PC-9 (cell line): ENCODE results near the gene BTK. TPM values are rescaled to one million over a fixed set of nuclear protein-coding genes. Genes with fewer than 3 reads are reported as not detected.
"Not testable (repeated sequence)": the region's sequence is repeated elsewhere in the genome, so short reads cannot be mapped to it uniquely, and the experiment has no call there.

Experiments used
- BruUV-seq: library from RNA; stranded (reverse); fragments of 400-500 nt; replicated peaks from 2 replicates; lab custom pipeline; 2021; lab: Mats Ljungman, UMichigan
- CTCF ChIA-PET: fragments of 300-600 bp; sonication (Branson Sonifier 250); formaldehyde crosslinking; loops from one replicate; lab custom pipeline; 2022; ENCODE audit warnings: antibody characterized with exemption; lab: Charles Lee
- POLR2A ChIA-PET: fragments of 300-600 bp; sonication (Branson Sonifier 250); formaldehyde crosslinking; loops from one replicate; lab custom pipeline; 2022; ENCODE audit warnings: antibody characterized with exemption; ENCODE audit not compliant: unreplicated experiment; lab: Charles Lee
- DNase-seq, 2 experiments: peaks; one replicate each; pipeline versions ENCODE4 v3.0.0 to v3.0.0-alpha.2; 2015 to 2022; ENCODE audit warnings: mixed read lengths in 1 of 2
- H2AFZ ChIP-seq: fragments of 200-600 bp; sonication (generic); 2 replicates; pipeline ENCODE4 v1.8.1; 2017; ENCODE audit warnings: antibody characterized with exemption
- H3F3A ChIP-seq: fragments of 200-600 bp; sonication (generic); 2 replicates; pipeline ENCODE4 v1.8.1; 2017; ENCODE audit warnings: antibody characterized with exemption, mild to moderate bottlenecking, low read depth; ENCODE audit not compliant: insufficient read depth
- H3K27ac ChIP-seq: fragments of 200-600 bp; sonication (generic); 2 replicates; pipeline ENCODE4 v1.6.1; 2016; ENCODE audit warnings: mixed run types
- H3K27me3 ChIP-seq: fragments of 200-600 bp; sonication (generic); 2 replicates; pipeline ENCODE4 v1.6.1; 2016; ENCODE audit warnings: low read depth, mixed run types; ENCODE audit not compliant: insufficient read depth
- H3K36me3 ChIP-seq: fragments of 200-600 bp; sonication (generic); 2 replicates; pipeline ENCODE4 v1.6.1; 2016; ENCODE audit warnings: low read depth, mixed run types
- H3K4me1 ChIP-seq: fragments of 200-600 bp; sonication (generic); replicated peaks from 2 replicates; pipeline ENCODE4 v1.6.1; 2016; ENCODE audit warnings: mixed run types; ENCODE audit not compliant: insufficient read depth
- H3K4me2 ChIP-seq: fragments of 200-600 bp; sonication (generic); 2 replicates; pipeline ENCODE4 v1.6.1; 2017; ENCODE audit warnings: mixed run types
- H3K4me3 ChIP-seq: fragments of 200-600 bp; sonication (generic); 2 replicates; pipeline ENCODE4 v1.6.1; 2016; ENCODE audit warnings: mixed run types
- H3K79me2 ChIP-seq: fragments of 200-600 bp; sonication (generic); 2 replicates; pipeline ENCODE4 v1.6.1; 2017; ENCODE audit warnings: low read depth, mixed run types
- H3K9me2 ChIP-seq: fragments of 200-600 bp; sonication (generic); 2 replicates; pipeline ENCODE4 v1.8.1; 2017; ENCODE audit warnings: mild to moderate bottlenecking; ENCODE audit not compliant: insufficient read depth
- H3K9me3 ChIP-seq: fragments of 200-600 bp; sonication (generic); 2 replicates; pipeline ENCODE4 v1.8.1; 2016; ENCODE audit warnings: low read depth; ENCODE audit not compliant: insufficient read depth
- H4K20me1 ChIP-seq: fragments of 200-600 bp; sonication (generic); 2 replicates; pipeline ENCODE4 v1.8.1; 2017; ENCODE audit not compliant: insufficient read depth
- EZH2 ChIP-seq: fragments of 200-600 bp; sonication (generic); IDR thresholded peaks from 2 replicates; pipeline ENCODE4 v1.8.0; 2017; ENCODE audit warnings: antibody characterized with exemption, low read depth
- intact Hi-C: fragments of 100-400 bp; cut with micrococcal nuclease; formaldehyde crosslinking; loops from one replicate; pipeline ENCODE4 v1.10.0; 2022; ENCODE audit not compliant: unreplicated experiment
- total RNA-seq: library from RNA; stranded (reverse); gene quantifications from 2 replicates; pipeline ENCODE4 v1.2.3, GENCODE V29; 2021
- TF ChIP-seq, protein P1 (sequence below): fragments of 200-600 bp; sonication (generic); conservative IDR thresholded peaks from 2 replicates; pipeline ENCODE4 v1.6.1; 2017; ENCODE audit warnings: mixed run types, antibody characterized with exemption, mild to moderate bottlenecking, moderate library complexity

The BTK gene
- total RNA-seq, 1 experiment from 2014 or later, result not detected

DNA sequence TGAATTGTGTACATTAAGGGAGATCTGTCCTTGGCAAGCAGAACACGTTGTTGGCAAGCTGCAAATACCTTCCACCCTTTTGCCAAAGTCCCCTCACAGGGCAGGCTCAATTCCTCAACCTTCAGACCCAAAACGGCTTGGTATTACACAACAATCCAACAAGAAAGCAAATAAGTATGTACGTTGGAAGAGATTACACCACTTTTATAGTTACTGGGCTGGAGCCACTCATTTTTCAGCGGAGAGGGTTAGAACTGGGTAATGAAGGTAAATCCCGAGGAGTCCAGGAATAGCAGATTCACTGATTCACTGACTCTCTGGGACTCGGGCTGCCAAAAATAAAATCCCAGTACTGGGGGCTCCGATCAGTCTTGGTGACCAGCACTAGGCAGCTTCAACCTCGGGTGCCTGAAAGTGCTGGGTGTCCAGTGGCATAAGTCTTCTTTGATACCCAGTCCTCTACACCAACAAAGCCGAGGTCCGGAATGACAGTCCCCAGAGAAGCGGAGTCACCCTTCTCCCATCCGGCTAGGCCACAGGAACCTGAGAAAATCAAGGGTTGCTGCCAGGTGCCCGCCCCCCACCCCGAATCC is 38.0 kb downstream of the BTK start:
- H3K79me2 ChIP-seq, result peaks cover 35% of the 10 kb centered on the region
- H3K4me1 ChIP-seq, result peaks cover 9% of the 10 kb centered on the region; the same call in 1 of the 2 replicates
- H4K20me1 ChIP-seq, result peaks cover 3% of the 10 kb centered on the region; the same call in 1 of the 2 replicates
- H3K9me3 ChIP-seq, result no peaks in the 10 kb centered on the region
- intact Hi-C loops, result loop anchor here (5.0 kb wide), 1 partner anchor 44 kb away; the partner anchor contains the start of gene RPL36A
- no peak for DNase-seq
- ChIA-PET POLR2A (no interaction called here), CTCF (no interaction called here)
- no peaks in the 10 kb centered on the region for H3F3A ChIP-seq
- no peaks in the 10 kb centered on the region for H3K9me2 ChIP-seq
- H3K36me3 ChIP-seq, result peaks cover 4% of the 10 kb centered on the region; the same call in 1 of the 2 replicates
- peak overlapping the region; percentile 93 for H3K4me3 ChIP-seq
- H3K27me3 ChIP-seq, result no peaks in the 10 kb centered on the region
- TF ChIP-seq, protein P1, sequence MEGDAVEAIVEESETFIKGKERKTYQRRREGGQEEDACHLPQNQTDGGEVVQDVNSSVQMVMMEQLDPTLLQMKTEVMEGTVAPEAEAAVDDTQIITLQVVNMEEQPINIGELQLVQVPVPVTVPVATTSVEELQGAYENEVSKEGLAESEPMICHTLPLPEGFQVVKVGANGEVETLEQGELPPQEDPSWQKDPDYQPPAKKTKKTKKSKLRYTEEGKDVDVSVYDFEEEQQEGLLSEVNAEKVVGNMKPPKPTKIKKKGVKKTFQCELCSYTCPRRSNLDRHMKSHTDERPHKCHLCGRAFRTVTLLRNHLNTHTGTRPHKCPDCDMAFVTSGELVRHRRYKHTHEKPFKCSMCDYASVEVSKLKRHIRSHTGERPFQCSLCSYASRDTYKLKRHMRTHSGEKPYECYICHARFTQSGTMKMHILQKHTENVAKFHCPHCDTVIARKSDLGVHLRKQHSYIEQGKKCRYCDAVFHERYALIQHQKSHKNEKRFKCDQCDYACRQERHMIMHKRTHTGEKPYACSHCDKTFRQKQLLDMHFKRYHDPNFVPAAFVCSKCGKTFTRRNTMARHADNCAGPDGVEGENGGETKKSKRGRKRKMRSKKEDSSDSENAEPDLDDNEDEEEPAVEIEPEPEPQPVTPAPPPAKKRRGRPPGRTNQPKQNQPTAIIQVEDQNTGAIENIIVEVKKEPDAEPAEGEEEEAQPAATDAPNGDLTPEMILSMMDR, result no peak
- TF ChIP-seq EZH2, result no peak
- peak overlapping the region; percentile 86 for H3K4me2 ChIP-seq
- H2AFZ ChIP-seq, result peak overlapping the region; percentile 95
- TSS peak; percentile 64 for BruUV-seq
- H3K27ac ChIP-seq, result peak overlapping the region; percentile 32; the same call in 1 of the 2 replicates

DNA sequence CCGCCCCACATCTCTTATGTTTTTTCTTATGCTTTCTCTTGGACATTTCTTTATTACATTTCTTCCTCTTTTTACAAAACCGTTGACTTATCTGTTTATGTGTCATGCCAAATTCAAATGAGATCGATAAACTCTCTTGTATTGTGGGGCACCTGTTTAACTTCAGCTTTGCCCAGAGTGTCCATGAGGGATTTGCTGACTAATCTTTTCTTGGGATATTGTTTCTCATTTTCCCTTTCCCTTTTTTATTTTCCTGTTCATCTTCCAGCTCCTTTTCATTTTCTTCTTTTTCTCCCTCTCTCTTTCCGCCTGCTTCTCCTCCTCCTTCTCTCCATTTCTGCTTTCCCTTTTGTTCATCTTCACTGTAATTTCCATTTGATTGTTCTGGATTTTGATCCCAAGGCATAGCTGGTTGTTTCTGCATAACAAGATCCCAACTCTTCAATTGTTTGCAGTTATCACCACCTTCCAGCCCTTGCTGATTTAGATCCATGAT is 48.2 kb downstream of the BTK start:
- no peaks in the 10 kb centered on the region for H3K79me2 ChIP-seq
- no peaks in the 10 kb centered on the region for H3F3A ChIP-seq
- H3K27me3 ChIP-seq, result no peaks in the 10 kb centered on the region
- POLR2A ChIA-PET, result no interaction called here
- no peak for TF ChIP-seq EZH2
- TF ChIP-seq, protein P1, result no peak
- DNase-seq, result no peak
- intact Hi-C loops, result no loop called here
- H4K20me1 ChIP-seq, result no peaks in the 10 kb centered on the region
- H3K4me1 ChIP-seq, result no peaks in the 10 kb centered on the region
- no peak overlapping the region for H3K4me2 ChIP-seq
- no TSS peak for BruUV-seq
- no peaks in the 10 kb centered on the region for H3K36me3 ChIP-seq
- no peaks in the 10 kb centered on the region for H3K9me2 ChIP-seq
- no peak overlapping the region for H3K4me3 ChIP-seq
- H3K9me3 ChIP-seq, result no peaks in the 10 kb centered on the region
- H2AFZ ChIP-seq, result no peak overlapping the region
- no peak overlapping the region for H3K27ac ChIP-seq
- CTCF ChIA-PET, result no interaction called here

DNA sequence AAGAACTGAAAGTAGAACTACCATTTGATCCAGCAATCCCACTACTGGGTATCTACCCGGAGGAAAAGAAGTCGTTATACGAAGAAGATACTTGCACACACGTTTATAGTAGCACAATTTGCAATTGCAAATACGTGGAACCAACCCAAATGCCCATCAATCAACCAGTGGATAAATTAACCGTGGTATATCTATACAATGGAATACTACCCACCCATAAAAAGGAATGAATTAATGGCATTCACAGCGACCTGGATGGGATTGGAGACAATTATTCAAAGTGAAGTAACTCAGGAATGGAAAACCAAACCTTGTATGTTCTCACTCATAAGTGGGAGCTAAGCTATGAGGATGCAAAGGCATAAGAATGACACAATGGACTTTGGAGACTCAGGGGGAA is 51.7 kb downstream of the BTK start:
- H3F3A ChIP-seq, H3K27me3 ChIP-seq, CTCF ChIA-PET, H3K9me2 ChIP-seq, H3K27ac ChIP-seq, H3K4me3 ChIP-seq, H3K4me1 ChIP-seq, H4K20me1 ChIP-seq, H2AFZ ChIP-seq, DNase-seq, intact Hi-C loops, H3K4me2 ChIP-seq, BruUV-seq, H3K79me2 ChIP-seq, POLR2A ChIA-PET, H3K9me3 ChIP-seq, H3K36me3 ChIP-seq: not testable (repeated sequence)

GRCh38 chrX:101326600-101326999 is 59.4 kb downstream of the BTK start:
- H3K9me3 ChIP-seq, H2AFZ ChIP-seq, H4K20me1 ChIP-seq, CTCF ChIA-PET, H3K9me2 ChIP-seq, H3K79me2 ChIP-seq, H3K27me3 ChIP-seq, DNase-seq, BruUV-seq, H3F3A ChIP-seq, H3K4me3 ChIP-seq, intact Hi-C loops, H3K4me1 ChIP-seq, H3K27ac ChIP-seq, H3K4me2 ChIP-seq, H3K36me3 ChIP-seq: not testable (repeated sequence)
- POLR2A ChIA-PET, result interaction anchor here (0.6 kb wide), 1 partner anchor 86 kb away, joined by 3 read pairs; no protein-coding TSS in a partner anchor
